Tibial artery (tissue), 4 donors: ENCODE data around the gene CHD2.
A peak's percentile ranks its signal among the peaks of the same experiment; 100 is the strongest.

Experiments
- DNase-seq, 2 donors: peaks; one replicate each; pipeline ENCODE4 v3.0.0-alpha.2; 2019
- H3K27ac ChIP-seq, 2 donors: fragments of 200-600 bp; sonication (generic) in 1 of 2; 1 replicate in 1 of 2; 2 replicates in 1 of 2; pipeline ENCODE4 v1.5.1; 2018 to 2019; ENCODE audit warnings: mild to moderate bottlenecking in 1 of 2
- H3K27me3 ChIP-seq, 2 donors: fragments of 200-600 bp; sonication (generic) in 1 of 2; one replicate each; pipeline versions ENCODE4 v1.5.1 to v1.6.0; 2016 to 2019
- H3K36me3 ChIP-seq, 3 donors: fragments of 200-600 bp; sonication (generic) in 2 of 3; one replicate each; pipeline ENCODE4 v1.5.1; 2016 to 2019; ENCODE audit warnings: mild to moderate bottlenecking in 2 of 3
- H3K4me1 ChIP-seq, 4 donors: fragments of 200-600 bp; sonication (generic) in 2 of 4; 1 replicate in 3 of 4; 2 replicates in 1 of 4; pipeline ENCODE4 v1.5.1; 2016 to 2019
- H3K4me3 ChIP-seq, 2 donors: fragments of 200-600 bp; sonication (generic) in 1 of 2; 1 replicate in 1 of 2; 2 replicates in 1 of 2; pipeline ENCODE4 v1.5.1; 2018 to 2019; ENCODE audit warnings: mild to moderate bottlenecking in 2 of 2
- H3K9me3 ChIP-seq, 3 donors: fragments of 200-600 bp; sonication (generic) in 1 of 3; one replicate each; pipeline ENCODE4 v1.5.1; 2016 to 2019
- intact Hi-C: fragments of 100-400 bp; cut with DNase I; formaldehyde crosslinking; loops from one replicate; pipeline ENCODE4 v1.15.0; 2023; ENCODE audit warnings: low total_unique reads
- TF ChIP-seq, protein P1 (sequence below), 2 experiments: fragments of 200-600 bp in 1 of 2; fragments of 450-650 bp in 1 of 2; IDR thresholded peaks; one replicate each; pipeline ENCODE4 v1.5.1; 2017 to 2019; ENCODE audit warnings: antibody characterized with exemption in 2 of 2, mild to moderate bottlenecking in 1 of 2, moderate library complexity in 1 of 2

CHD2 gene

DNA sequence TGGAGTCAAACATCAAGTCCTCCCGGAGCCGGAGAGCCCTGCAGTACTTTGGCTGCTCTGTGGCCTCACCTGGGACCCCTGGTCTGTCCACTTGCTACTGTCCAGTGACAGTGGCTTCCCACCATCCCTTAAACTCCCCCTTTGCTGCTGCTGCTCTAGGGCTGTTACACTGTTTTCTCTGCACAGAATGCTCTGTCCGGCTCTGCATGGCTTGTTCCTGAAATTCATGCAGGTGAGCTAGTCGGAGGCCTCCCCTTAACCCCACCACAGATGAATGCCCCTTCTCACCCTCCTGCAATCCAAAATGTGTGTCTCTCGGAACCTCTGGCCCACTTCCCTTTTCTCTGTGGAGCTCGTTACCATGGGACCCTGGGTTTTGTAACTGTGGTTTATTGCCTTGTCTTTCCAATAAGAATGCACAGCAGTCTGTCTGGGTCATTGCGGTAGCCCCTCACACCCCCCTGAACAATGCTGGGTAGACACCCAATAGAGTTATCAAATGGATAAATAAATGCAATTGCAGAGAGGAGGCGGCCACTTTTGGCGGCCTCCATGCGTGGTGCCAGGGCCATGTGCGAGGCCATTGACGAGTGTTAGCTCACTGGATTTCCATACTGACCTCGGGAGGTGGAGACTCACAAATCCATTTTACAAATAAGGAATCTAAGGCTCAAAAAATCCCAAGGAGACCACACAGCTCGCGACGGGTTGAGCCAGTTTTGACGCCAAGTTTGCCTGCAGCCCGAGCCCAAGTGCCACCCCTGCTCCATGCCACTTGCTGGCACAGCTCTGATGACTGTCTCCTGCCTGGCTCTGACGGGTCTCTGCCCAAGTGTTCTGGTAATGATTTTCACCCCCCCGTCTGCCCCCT is 140.4 kb downstream of the CHD2 start:
- peaks cover 16 to 23% (median 22%) of the 10 kb centered on the region in 3 donors for H3K36me3 ChIP-seq
- H3K27ac ChIP-seq = no peak overlapping the region
- TF ChIP-seq, protein P1, sequence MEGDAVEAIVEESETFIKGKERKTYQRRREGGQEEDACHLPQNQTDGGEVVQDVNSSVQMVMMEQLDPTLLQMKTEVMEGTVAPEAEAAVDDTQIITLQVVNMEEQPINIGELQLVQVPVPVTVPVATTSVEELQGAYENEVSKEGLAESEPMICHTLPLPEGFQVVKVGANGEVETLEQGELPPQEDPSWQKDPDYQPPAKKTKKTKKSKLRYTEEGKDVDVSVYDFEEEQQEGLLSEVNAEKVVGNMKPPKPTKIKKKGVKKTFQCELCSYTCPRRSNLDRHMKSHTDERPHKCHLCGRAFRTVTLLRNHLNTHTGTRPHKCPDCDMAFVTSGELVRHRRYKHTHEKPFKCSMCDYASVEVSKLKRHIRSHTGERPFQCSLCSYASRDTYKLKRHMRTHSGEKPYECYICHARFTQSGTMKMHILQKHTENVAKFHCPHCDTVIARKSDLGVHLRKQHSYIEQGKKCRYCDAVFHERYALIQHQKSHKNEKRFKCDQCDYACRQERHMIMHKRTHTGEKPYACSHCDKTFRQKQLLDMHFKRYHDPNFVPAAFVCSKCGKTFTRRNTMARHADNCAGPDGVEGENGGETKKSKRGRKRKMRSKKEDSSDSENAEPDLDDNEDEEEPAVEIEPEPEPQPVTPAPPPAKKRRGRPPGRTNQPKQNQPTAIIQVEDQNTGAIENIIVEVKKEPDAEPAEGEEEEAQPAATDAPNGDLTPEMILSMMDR (IDR thresholded peaks at IDR 0.05) = no peak
- peak in 1 of 2 donors; percentile 55 for DNase-seq
- H3K27me3 ChIP-seq = no peaks in the 10 kb centered on the region
- H3K9me3 ChIP-seq = no peaks in the 10 kb centered on the region
- intact Hi-C loops = no loop called here
- no peak overlapping the region for H3K4me3 ChIP-seq
- peaks cover 0 to 12% (median 5%) of the 10 kb centered on the region in 4 donors for H3K4me1 ChIP-seq

DNA sequence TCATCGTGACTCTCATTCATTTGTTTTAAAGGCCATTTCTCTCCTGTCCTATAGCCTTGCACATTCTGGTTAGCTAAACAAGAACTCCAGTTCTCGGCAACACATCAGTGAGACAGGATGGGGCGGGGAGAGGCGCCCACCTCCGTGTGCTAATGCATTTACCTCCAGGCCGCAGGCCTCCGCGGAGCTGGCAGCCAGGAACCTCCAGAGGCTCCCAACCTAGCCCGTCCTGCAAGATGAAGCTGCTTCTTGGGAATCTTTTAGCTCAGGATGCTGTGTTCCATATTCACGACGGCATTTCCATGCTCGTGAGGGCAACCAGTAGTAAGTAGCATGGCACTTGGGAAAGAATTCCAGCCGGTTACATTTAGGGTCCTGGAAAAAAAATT is 141.0 kb downstream of the CHD2 start:
- intact Hi-C loops = no loop called here
- Histone ChIP-seq H3K9me3 (peaks cover 0 to 4% (median 3%) of the 10 kb centered on the region in 3 donors), H3K27me3 (no peaks in the 10 kb centered on the region), H3K4me3 (no peak overlapping the region), H3K27ac (no peak overlapping the region), H3K4me1 (peaks cover 0 to 12% (median 5%) of the 10 kb centered on the region in 4 donors), H3K36me3 (peaks cover 22 to 29% (median 29%) of the 10 kb centered on the region in 3 donors)
- DNase-seq = no peak
- TF ChIP-seq, protein P1 (IDR thresholded peaks at IDR 0.05) = no peak

DNA sequence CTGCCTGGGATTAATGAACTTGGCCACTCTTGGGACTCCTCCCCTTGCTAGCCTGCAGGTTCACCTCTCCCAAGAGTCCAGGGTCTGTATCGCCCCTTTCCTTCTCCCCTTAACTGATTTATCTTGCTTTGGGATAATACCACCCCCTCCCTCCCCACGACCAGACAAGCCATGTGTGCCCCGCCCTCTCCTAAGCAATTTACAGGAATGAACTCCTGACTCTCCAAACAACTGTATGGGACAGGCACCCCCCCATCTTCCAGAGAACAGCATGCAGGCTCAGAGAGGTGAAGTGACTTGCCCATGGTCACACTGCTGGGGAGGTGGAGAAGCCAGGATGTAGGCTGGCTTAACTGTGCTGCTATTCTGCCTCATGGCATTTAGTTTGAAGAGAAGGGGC is 142.1 kb downstream of the CHD2 start:
- Histone ChIP-seq H3K27ac (no peak overlapping the region), H3K36me3 (peaks cover 33 to 40% (median 39%) of the 10 kb centered on the region in 3 donors), H3K4me1 (peaks cover 0 to 11% (median 4%) of the 10 kb centered on the region in 4 donors), H3K4me3 (no peak overlapping the region), H3K9me3 (peaks cover 0 to 13% (median 9%) of the 10 kb centered on the region in 3 donors), H3K27me3 (no peaks in the 10 kb centered on the region)
- TF ChIP-seq, protein P1 (IDR thresholded peaks at IDR 0.05) = no peak
- DNase-seq = peak in 1 of 2 donors; percentile 33
- intact Hi-C loops = no loop called here

DNA sequence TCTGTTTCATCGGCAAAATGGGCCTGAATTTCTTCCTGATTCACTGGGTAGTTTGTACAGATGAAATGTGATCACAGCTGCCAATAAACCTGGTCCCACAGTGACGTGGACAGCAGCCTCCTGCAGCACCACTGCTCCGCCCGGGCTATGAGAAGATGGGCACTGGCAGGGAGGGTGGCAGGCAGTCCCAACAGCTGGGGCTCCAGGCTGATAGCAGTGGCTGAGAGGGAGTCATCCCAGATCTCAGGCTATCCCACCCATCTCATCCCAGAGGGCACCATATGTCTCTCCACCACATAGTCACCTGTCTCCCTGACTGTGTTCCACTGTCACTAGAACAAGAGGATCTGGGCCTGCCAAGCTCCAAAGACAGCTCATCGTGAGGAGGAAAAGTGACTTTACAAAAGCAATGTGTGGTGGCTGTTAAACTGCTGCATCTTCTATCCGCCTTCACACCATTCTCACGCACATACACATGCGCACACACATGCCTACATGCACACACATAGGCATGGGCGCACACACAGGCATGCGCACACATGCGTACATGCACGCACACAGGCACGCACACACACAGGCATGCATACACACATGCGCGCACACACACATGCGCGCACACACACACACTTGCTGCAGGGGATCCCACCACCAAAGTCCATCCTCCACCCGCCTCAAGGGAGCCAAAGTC is 142.7 kb downstream of the CHD2 start:
- TF ChIP-seq, protein P1 (IDR thresholded peaks at IDR 0.05) = no peak
- peaks cover 0 to 11% (median 2%) of the 10 kb centered on the region in 4 donors for H3K4me1 ChIP-seq
- no peak overlapping the region for H3K4me3 ChIP-seq
- H3K27me3 ChIP-seq = no peaks in the 10 kb centered on the region
- intact Hi-C loops = no loop called here
- peaks cover 36 to 46% (median 45%) of the 10 kb centered on the region in 3 donors for H3K36me3 ChIP-seq
- no peak overlapping the region for H3K27ac ChIP-seq
- peak in 1 of 2 donors; percentile 44 for DNase-seq
- peaks cover 0 to 13% (median 9%) of the 10 kb centered on the region in 3 donors for H3K9me3 ChIP-seq

DNA sequence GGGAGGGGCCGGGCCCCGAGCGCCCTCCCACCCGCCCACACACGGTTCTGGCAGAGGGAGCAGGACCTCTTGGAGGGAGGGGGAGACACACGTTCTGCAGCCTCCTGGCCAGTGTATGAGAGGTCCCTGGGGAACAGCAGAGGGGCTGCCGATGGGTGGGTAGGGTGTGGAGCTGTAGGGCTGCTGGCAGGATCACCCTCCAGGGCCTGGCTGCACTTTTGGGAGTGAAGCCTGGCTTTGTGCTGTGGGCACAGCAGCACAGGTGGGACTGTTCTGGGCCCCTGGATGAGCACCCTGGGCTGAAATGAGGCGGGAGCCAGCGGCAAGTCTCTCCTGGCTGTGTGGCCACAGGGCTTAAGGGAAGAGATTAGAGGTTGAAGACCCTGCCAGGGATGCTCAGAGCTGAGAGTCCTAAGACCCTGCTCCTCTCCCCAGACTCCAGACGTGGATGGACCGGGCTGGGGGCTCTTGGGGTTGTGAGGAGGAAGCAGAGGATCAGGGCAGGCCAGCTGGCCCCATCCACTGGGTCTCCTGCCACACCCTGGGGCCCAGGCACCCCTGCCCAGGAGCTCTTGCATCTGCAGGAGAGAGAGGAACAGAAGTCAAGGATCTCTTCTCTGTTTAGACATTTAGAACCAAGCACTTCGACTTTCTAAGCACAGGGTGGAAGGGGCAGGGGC is 143.6 kb downstream of the CHD2 start:
- Histone ChIP-seq H3K27me3 (no peaks in the 10 kb centered on the region), H3K4me1 (peaks cover 0 to 9% (median 0%) of the 10 kb centered on the region in 4 donors), H3K36me3 (peaks cover 36 to 55% (median 49%) of the 10 kb centered on the region in 3 donors), H3K27ac (no peak overlapping the region), H3K4me3 (no peak overlapping the region), H3K9me3 (peaks cover 0 to 13% (median 9%) of the 10 kb centered on the region in 3 donors)
- intact Hi-C loops = no loop called here
- no peak for DNase-seq
- TF ChIP-seq, protein P1 (IDR thresholded peaks at IDR 0.05) = no peak
